Colon (tissue), 2 donors: ENCODE data around the gene ART1.
"Not testable (repeated sequence)": the region's sequence is repeated elsewhere in the genome, so short reads cannot be mapped to it uniquely, and the experiment has no call there.

Source experiments
- FAIRE-seq: peaks from 2 replicates; lab custom pipeline; 2012; peaks lifted over from hg19 to GRCh38; lab: Jason Lieb, UNC
- donor health status: control.
- donor health status: control.

Gene ART1

DNA sequence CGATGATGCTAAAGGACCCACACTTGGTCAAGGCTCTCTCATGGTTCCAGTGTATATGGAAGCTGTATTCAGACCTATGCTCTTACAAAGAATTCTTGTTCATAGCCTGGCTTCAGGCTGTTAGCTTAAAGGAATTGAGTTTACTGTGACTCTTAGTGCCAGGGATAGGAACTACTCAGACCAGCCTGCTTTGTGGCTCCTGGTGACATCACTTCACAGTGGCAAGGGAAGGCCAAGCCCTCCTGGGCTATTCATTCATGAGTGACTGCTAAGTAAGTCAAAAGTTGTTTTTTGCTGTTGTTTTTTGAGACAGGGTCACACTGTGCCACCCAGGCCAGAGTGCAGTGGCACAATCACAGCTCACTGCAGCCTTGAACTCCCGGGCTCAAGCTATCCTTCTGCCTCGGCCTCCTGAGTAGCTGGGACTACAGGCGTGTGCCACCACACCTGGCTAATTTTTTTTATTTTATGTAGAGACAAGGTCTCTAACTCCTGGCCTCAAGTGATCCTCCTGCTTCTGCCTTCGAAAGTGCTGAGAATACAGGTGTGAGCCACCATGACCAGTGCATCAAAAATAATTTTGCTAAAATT, 12.8 kb upstream of the ART1 start:
- no peak for FAIRE-seq

DNA sequence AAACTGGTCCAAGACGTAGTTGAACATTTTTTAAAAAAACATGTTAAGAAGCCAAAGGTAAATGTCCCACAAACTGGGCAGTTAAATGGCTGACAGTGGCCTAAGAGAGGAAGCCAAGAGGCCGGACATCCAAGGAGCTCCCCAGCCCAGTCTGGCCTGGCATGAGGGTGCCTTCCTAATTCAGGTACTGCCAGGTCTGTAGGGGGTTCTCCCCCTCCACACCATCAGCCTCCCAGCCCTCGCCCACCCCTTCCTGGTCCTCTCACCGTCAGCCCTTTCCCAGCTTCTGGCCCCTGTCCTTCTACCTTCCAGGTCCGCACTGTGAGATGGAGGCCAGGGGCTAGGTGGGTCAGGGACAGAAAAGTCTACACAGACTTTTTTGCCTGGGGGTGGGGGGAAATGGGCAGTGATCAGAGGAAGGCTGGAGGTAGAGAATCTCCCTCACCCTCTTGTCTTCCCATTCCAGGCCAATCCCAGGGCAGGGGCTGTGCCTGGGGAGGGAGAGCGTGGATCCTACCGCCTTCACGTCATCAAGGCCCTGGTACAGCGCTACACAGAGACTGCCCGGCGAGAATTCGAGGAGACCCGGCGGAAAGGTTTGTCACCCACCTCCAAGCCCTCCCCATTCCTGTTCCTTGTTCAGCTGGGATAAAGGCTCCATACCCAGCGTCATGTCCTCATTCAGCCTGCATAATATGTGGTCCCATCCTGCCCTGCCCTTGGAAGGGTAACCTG, 9.1 kb upstream of the ART1 start:
- FAIRE-seq = no peak

DNA sequence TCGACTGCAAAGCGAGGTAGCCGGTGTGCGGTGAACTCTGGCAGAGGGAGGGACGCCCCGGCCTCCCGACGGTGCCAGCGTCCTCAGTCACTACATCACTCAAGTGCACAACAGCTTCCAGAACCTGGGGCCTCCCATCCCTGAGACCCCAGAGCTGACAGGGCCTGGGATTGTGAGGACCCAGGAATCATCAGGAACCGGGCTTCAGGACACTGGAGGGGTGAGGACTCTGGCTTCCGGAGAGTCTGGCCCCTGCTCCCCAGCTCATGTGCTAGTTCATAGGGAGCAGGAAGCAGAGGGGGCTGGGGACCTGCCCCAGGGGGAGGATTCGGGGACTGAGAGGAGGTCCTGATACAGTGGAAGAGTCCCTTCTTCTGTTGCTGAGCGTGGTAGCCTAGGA, 7.7 kb upstream of the ART1 start:
- no peak for FAIRE-seq

DNA sequence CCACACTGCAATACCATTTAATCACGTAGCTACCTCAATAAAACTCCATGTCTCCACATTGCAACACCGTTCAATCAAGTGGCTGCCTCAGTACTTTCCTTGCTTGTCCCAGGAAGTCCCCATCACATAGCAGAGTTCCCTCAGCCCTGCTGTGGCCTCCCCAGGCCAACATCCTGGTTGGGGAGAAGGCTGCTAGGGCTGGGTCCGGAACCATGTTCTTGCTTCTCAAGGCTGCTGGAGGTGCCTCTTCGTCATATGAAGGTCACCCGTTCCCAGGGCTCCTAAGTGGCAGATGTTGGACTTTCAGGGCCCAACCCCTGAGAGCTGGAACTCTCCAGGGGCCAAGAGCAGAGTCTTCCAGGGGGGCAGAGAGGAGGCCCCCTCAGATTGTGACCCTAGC, 6.4 kb upstream of the ART1 start:
- no peak for FAIRE-seq

- FAIRE-seq = no peak
Measured at GRCh38 chr11:3639841-3640240, 5.1 kb upstream of the ART1 start.

DNA sequence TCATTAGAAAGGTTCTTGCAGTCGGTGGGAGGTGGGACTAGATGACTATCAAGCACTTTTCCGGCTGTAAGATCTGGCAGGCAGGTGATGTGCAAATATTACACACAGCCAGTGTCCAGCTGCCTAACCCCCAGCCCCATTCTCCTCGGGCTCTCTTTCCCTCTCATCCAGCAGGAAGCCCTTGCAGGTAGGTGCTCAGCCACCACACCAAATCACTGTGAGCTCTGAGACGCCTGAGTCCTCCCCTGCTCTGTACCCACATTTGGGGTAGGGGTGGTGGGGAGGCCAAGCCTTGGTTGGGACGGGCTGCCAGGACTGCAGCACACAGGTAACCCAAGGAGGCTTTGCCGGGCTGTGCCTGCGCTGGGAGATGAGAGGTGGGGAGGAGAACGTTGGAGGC, 3.7 kb upstream of the ART1 start:
- FAIRE-seq = no peak

DNA sequence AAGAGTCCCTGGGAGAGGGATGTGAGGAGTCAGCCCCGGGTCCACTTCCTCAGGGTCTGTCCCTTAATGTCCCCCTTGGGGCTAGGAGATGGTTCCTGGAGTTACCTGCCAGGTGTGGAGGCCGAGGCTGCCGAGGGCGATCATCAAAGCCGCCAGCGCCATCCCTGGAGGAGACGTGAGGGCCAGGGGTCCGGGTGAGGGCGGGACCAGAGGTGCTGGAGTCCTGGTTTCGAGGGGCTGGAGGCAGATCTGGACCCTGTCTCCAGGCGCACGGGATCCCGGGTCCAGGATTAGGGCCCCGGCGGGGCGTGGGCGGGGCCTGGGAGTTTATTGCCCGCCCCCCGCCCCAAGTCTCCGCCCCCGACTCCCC, 3.2 kb upstream of the ART1 start, which contains the start of gene ART5:
ART5 (minus strand) TSS at position 292 of the 370 bp plus-strand sequence; CDS start at position 162, 130 bp downstream.
- FAIRE-seq = no peak

DNA sequence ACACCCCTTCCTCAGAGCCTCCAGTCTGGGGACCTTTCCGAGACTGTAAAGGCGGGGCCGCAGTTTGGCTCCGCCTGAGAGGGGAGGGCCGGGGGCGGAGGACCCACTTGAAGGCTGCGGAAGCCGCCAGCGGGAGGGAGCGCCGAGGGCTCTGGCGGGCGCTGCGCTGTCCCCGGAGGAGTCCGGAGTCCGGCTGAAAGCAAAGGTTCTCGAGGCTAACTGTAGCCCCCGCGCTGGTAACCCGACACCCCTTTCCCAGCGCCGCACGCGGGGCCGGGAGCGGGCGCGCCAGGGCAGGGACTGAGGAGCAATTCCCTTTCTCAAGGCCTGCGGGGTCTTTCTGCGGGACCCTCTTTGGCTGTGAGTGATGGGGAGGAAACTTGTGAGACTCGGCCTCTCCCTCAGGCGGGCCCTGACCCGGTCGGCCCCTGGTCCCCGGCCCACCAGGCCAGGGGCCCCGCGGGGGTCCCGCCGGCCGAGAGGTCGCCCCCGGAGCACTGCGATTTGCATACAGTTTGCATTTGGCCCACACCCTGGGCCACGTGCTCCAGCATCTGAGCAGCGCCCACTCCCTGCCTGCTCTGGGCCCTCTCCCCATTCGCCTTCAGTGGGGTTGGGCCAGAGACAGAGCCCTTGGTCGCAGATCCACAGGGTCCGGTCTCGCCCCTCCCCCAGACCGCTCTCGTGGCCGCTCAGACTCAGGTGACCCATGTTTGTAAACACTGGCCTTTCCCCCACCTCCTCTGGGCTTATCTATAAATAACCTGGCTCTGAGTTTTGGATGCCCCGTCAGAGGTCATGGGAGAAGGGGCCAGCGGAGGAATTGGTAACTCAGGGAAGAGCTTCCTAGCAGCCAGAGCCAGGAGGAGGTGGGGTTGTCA, 2.6 kb upstream of the ART1 start:
- FAIRE-seq = no peak

DNA sequence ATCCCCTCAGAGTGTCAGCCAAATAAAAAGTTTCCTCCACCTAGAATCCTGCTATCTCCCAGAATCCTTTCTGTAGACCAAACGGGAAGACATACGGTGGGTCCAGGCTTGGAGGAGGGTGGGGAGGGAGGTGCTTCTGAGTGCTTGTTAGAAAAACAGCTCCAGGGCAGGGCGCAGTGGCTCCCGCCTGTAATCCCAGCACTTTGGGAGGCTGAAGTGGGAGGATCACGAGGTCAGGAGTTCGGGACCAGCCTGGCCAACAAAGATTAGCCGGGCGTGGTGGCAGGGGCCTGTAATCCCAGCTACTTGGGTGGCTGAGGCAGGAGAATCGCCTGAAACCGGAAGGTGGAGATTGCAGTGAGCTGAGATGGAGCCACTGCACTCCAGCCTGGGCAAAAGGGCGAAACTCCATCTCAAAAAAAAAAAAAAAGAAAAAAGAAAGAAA, 1.8 kb upstream of the ART1 start:
- not testable (repeated sequence) for FAIRE-seq

- no peak for FAIRE-seq
Measured at GRCh38 chr11:3645552-3645951, 624 bp downstream of the ART1 start.

- FAIRE-seq = not testable (repeated sequence)
Measured at GRCh38 chr11:3648843-3649242, 3.9 kb downstream of the ART1 start.

DNA sequence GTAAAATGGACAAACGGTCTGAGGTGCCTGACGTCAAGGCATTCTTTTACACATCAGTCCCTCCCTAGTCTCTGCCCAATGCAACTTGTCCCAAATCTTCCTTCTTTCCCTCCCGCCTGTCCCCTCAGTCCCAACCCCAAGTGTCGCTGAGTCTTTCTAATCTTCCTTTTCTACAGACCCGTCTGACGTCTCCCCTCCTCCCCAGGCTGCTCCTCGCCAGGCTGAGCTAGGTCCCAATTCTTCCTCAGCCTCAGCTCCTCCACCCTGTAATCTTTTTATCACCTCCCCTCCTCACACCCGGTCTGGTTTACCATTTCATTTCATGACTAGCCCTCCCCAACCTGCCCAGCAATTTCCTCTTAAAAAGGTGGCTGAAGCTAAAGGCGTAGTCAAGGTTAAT, 4.4 kb downstream of the ART1 start:
- FAIRE-seq = not testable (repeated sequence)

GRCh38 chr11:3652514-3652913, 7.6 kb downstream of the ART1 start:
- not testable (repeated sequence) for FAIRE-seq

DNA sequence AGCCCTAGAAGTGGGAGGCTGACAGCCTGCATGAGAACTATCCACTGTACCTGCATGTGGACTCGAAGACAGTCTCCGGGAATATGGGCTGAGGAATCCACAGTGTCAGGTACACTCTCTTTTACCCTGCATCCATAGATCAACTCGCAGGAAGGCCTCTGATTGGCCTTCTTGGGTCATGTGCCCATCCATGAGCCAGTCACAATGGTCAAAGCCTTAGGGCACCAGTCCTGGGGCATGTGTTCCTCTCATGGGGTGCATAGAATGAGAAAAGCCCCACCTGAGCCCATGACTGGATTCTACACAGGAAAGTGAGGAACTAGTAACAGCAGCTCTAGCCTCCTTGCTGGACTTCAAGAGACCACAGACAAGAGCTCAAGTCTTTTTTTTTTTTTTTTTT, 10.6 kb downstream of the ART1 start:
- no peak for FAIRE-seq

GRCh38 chr11:3657331-3657730, 12.4 kb downstream of the ART1 start:
- not testable (repeated sequence) for FAIRE-seq

GRCh38 chr11:3658252-3658651, 13.3 kb downstream of the ART1 start:
- FAIRE-seq = no peak

DNA sequence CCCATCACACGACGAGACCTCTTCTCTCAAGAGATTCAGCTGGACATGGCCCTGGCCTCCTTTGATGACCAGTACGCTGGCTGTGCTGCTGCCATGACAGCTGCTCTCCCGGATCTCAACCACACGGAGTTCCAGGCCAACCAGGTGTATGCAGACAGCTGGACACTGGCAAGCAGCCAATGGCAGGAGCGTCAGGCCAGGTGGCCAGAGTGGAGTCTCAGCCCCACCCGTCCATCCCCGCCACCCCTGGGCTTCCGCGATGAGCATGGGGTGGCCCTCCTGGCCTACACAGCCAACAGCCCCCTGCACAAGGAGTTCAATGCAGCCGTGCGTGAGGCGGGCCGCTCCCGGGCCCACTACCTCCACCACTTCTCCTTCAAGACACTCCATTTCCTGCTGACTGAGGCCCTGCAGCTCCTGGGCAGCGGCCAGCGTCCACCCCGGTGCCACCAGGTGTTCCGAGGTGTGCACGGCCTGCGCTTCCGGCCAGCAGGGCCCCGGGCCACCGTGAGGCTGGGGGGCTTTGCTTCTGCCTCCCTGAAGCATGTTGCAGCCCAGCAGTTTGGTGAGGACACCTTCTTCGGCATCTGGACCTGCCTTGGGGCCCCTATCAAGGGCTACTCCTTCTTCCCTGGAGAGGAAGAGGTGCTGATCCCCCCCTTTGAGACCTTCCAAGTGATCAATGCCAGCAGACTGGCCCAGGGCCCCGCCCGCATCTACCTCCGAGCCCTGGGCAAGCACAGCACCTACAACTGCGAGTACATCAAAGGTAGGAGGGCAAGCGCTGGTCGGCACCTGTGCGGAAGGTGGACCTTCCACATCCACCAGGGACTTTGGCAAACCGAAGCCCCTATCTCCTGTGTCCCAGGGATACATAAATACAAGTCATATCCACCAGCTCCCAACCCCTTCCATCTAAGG, 14.9 kb downstream of the ART1 start:
- no peak for FAIRE-seq

DNA sequence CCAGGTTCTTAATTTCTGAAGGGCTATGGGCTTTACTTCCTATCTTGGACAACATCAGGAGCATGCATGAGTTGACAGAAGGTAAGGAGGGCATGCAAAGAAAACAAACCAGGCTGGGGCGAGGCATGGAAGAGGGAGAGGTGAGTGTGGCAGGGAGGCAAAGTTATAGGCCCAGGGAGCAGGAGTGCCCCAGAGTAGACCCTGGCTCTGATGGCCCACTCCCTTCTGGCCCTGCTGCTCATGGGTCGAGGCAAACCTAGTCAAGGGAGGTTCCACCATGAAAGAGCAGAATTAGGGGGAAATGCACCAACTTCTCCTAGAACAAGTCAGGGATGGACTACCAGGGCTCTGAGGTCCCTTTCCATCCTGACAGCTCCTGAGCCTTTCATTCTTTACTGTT, 16.0 kb downstream of the ART1 start:
- no peak for FAIRE-seq

- FAIRE-seq = no peak
Measured at GRCh38 chr11:3662856-3663255, 17.9 kb downstream of the ART1 start.

GRCh38 chr11:3664032-3664630, 19.2 kb downstream of the ART1 start:
- FAIRE-seq = no peak

- FAIRE-seq = no peak
Measured at GRCh38 chr11:3665336-3666022, 20.6 kb downstream of the ART1 start.
